GM18502 (cell line): ENCODE results near the gene RBM34.
A peak's percentile ranks its signal among the peaks of the same experiment; 100 is the strongest.
"Not testable (repeated sequence)": the region's sequence is repeated elsewhere in the genome, so short reads cannot be mapped to it uniquely, and the experiment has no call there.

ENCODE experiments used
- ATAC-seq: cut with Tn5 transposase; IDR thresholded peaks from one replicate; pipeline ENCODE4 v1.9.1; 2021; ENCODE audit warnings: mild to moderate bottlenecking; ENCODE audit not compliant: unreplicated experiment, poor library complexity

RBM34 gene

GRCh38 chr1:235160957-235161684 is at the start of gene RBM34:
RBM34 (minus strand) TSS chr1:235161250; CDS start chr1:235161226, 24 bp downstream.
- peak; percentile 95 for ATAC-seq

GRCh38 chr1:235207209-235207565 is 46.1 kb upstream of the RBM34 start:
- ATAC-seq = no peak

GRCh38 chr1:235206533-235207208 is 45.6 kb upstream of the RBM34 start:
- ATAC-seq = no peak

GRCh38 chr1:235205687-235206086 is 44.6 kb upstream of the RBM34 start:
- ATAC-seq = no peak

- ATAC-seq = no peak
Observed at GRCh38 chr1:235203428-235203827, 42.4 kb upstream of the RBM34 start.

- not testable (repeated sequence) for ATAC-seq
Observed at GRCh38 chr1:235202447-235202846, 41.4 kb upstream of the RBM34 start.

- no peak for ATAC-seq
Observed at GRCh38 chr1:235199441-235199840, 38.4 kb upstream of the RBM34 start.

- ATAC-seq = no peak
Observed at GRCh38 chr1:235190431-235190830, 29.4 kb upstream of the RBM34 start.

- no peak for ATAC-seq
Observed at GRCh38 chr1:235187316-235187715, 26.3 kb upstream of the RBM34 start.

- ATAC-seq = no peak
Observed at GRCh38 chr1:235181561-235182245, 20.7 kb upstream of the RBM34 start.

- no peak for ATAC-seq
Observed at GRCh38 chr1:235180916-235181460, 19.9 kb upstream of the RBM34 start.

GRCh38 chr1:235176486-235176885 is 15.4 kb upstream of the RBM34 start:
- no peak for ATAC-seq

GRCh38 chr1:235169986-235170385 is 8.9 kb upstream of the RBM34 start:
- ATAC-seq = no peak

- no peak for ATAC-seq
Observed at GRCh38 chr1:235168375-235168774, 7.3 kb upstream of the RBM34 start.

- peak; percentile 2 for ATAC-seq
Observed at GRCh38 chr1:235161685-235162327, 756 bp upstream of the RBM34 start.

GRCh38 chr1:235160383-235160956 is 580 bp downstream of the RBM34 start:
- ATAC-seq = peak; percentile 40

GRCh38 chr1:235159930-235160329 is 1.1 kb downstream of the RBM34 start:
- not testable (repeated sequence) for ATAC-seq

- ATAC-seq = not testable (repeated sequence)
Observed at GRCh38 chr1:235159284-235159683, 1.8 kb downstream of the RBM34 start.

GRCh38 chr1:235158680-235159079 is 2.4 kb downstream of the RBM34 start:
- no peak for ATAC-seq

- ATAC-seq = no peak
Observed at GRCh38 chr1:235157150-235157549, 3.9 kb downstream of the RBM34 start.
